ENCODE measurements around the gene ZFP28. TPM values are rescaled to one million over a fixed set of nuclear protein-coding genes. Genes with fewer than 3 reads are reported as not detected.

The ZFP28 gene
- total RNA-seq, 4 donors from 2014 or later: 9.4 to 27.5 (median 12.7) TPM

DNA sequence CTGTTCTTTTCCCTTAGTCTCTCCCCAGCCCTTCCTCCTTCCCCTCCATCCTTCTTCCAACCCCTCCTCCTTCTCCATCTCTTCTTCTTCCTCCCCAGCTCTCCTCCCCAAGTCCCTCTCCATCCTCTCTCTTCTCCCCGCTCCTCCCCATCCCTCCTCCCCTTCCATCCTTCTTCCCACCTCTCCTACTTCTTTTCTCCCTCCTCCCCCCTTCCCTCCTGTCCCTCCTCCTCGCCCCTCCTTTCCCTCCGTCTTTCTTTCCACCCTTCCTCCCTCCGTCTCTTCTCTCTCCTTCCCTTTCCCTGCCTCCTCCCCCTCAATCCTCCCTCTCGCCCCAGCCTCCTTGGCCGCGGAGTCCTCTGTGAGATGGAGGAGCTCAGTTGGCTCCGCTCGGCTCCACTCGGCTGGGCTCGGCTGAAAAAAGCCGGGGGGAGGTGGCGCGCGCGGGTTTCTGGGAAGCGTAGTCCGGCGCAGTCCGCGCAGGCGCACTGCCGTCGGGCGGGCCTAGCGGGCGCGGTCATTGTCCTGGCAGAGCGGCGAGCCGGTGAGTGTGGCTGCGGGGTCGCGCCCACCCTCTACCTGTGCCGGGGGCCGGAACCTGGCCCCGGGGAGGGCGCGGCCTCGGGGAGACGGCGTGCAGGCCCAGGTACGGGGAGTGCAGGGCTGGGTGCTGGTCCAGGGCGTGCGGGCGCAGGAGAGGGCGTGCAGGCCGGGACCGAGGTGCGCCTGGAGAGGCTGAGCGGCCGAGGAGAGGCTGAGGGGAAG lies 56.2 kb downstream of the ZFP28 start, which contains the start of gene ZNF71:
Gene ZNF71, plus strand, starts transcription at position 520 of the 765 bp plus-strand sequence. CDS start 6,257 bp downstream, outside the sequence.
- Histone ChIP-seq H3K4me3 (peak within 1 kb of the TSS; percentile 65 to 97 (median 90)), H3K4me1 (peaks cover 0 to 14% (median 3%) of the 10 kb centered on the region in 4 donors), H3K9me3 (peaks cover 0 to 39% (median 0%) of the 10 kb centered on the region in 4 donors), H3K27ac (peak within 1 kb of the TSS; percentile 15 to 87 (median 78)), H3K36me3 (peaks cover 0 to 27% (median 0%) of the 10 kb centered on the region in 3 donors), H3K27me3 (no peaks in the 10 kb centered on the region)
- TF ChIP-seq CTCF (IDR thresholded peaks at IDR 0.05) (no peak), POLR2A (IDR thresholded peaks at IDR 0.05) (peak in 1 of 2 donors; percentile 17), EP300 (IDR thresholded peaks at IDR 0.05) (peak in 1 of 2 donors; percentile 54)
- peak; percentile 68 to 69 for DNase-seq (ENCODE audit: low spot score in 2 of 2)
- WGBS, 2 donors: 0 to 1% methylated on average over 46 to 51 of the region's 52 CpGs

DNA sequence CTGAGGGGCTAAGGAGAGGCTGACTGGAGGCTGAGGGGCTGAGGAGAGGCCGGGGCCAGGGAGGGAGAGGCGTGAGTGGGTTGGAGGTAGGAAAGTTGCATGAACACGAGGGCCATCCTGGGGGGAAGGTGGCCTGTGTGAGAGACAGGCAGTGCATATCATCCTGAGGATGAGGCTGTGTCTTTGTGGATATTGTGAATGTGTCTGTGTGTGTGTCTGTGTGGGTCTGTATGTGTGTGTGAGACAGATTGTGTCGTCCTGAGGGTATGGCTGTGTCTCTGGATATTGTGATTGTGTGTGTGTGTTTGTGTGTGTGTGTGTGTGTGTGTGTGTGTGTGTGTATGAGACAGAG lies 56.8 kb downstream of the ZFP28 start:
- H3K36me3 ChIP-seq: peaks cover 0 to 29% (median 0%) of the 10 kb centered on the region in 3 donors
- H3K4me3 ChIP-seq: peak overlapping the region; percentile 65 to 97 (median 90)
- TF ChIP-seq POLR2A (IDR thresholded peaks at IDR 0.05) (no peak), CTCF (IDR thresholded peaks at IDR 0.05) (no peak), EP300 (IDR thresholded peaks at IDR 0.05) (no peak)
- H3K9me3 ChIP-seq: peaks cover 0 to 36% (median 0%) of the 10 kb centered on the region in 4 donors
- peak overlapping the region; percentile 15 to 87 (median 78) for H3K27ac ChIP-seq
- no peak for DNase-seq (ENCODE audit: low spot score in 2 of 2)
- H3K27me3 ChIP-seq: no peaks in the 10 kb centered on the region
- 0% methylated on average over 4 of the region's 4 CpGs for WGBS, 2 donors
- H3K4me1 ChIP-seq: peaks cover 0 to 14% (median 3%) of the 10 kb centered on the region in 4 donors

- Histone ChIP-seq H3K4me3 (no peak overlapping the region), H3K36me3 (peaks cover 0 to 40% (median 4%) of the 10 kb centered on the region in 3 donors), H3K9me3 (peaks cover 0 to 37% (median 2%) of the 10 kb centered on the region in 4 donors), H3K27me3 (no peaks in the 10 kb centered on the region), H3K4me1 (peaks cover 0 to 14% (median 3%) of the 10 kb centered on the region in 4 donors), H3K27ac (no peak overlapping the region)
- WGBS, 2 donors: 66 to 71% methylated on average over 4 of the region's 4 CpGs
- no peak for TF ChIP-seq POLR2A (IDR thresholded peaks at IDR 0.05)
- no peak for TF ChIP-seq CTCF (IDR thresholded peaks at IDR 0.05)
- no peak for TF ChIP-seq EP300 (IDR thresholded peaks at IDR 0.05)
- DNase-seq (ENCODE audit: low spot score in 2 of 2): no peak
Measured at GRCh38 chr19:56596676-56597075, 57.9 kb downstream of the ZFP28 start.

GRCh38 chr19:56597696-56598095 lies 58.9 kb downstream of the ZFP28 start:
- no peaks in the 10 kb centered on the region for H3K27me3 ChIP-seq
- peaks cover 0 to 14% (median 3%) of the 10 kb centered on the region in 4 donors for H3K4me1 ChIP-seq
- TF ChIP-seq POLR2A (IDR thresholded peaks at IDR 0.05) (no peak), EP300 (IDR thresholded peaks at IDR 0.05) (no peak), CTCF (IDR thresholded peaks at IDR 0.05) (no peak)
- H3K36me3 ChIP-seq: peaks cover 0 to 50% (median 5%) of the 10 kb centered on the region in 3 donors
- WGBS, 2 donors: 93 to 94% methylated on average over 4 of the region's 4 CpGs
- H3K4me3 ChIP-seq: no peak overlapping the region
- H3K9me3 ChIP-seq: peaks cover 0 to 46% (median 8%) of the 10 kb centered on the region in 4 donors
- no peak overlapping the region for H3K27ac ChIP-seq
- no peak for DNase-seq (ENCODE audit: low spot score in 2 of 2)

DNA sequence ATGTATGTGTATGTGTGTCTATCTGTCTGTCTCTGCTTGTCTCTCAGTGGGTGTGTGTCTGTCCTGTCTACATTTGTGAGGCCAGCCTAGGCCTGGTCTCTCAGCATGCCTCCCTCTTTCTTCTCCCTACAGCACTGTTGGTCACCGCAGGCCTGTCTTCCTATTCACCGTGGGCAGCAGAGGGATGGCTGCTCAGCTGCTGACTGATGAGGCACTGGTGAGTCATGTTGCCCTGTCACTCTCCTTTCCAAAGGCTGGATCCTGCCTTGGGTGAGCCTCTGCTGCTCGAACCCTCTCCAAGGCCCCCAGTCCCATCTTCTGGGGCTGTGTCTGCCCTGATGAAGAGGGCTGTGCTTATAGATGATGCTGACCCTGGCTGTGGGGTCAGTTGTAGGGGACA lies 62.6 kb downstream of the ZFP28 start:
- no peak overlapping the region for H3K27ac ChIP-seq
- peaks cover 0 to 87% (median 5%) of the 10 kb centered on the region in 3 donors for H3K36me3 ChIP-seq
- H3K4me1 ChIP-seq: peaks cover 0 to 6% (median under 1%) of the 10 kb centered on the region in 4 donors
- no peak for TF ChIP-seq CTCF (IDR thresholded peaks at IDR 0.05)
- WGBS, 2 donors: 90 to 97% methylated on average over 3 of the region's 3 CpGs
- DNase-seq (ENCODE audit: low spot score in 2 of 2): no peak
- H3K9me3 ChIP-seq: peaks cover 0 to 82% (median 24%) of the 10 kb centered on the region in 4 donors
- no peak overlapping the region for H3K4me3 ChIP-seq
- H3K27me3 ChIP-seq: no peaks in the 10 kb centered on the region
